DMS79 (cell line): Measurements from ENCODE around the gene FOXP1.

Experiments
- DNase-seq: peaks from one replicate; lab custom pipeline; 2025; lab: John Stamatoyannopoulos, UW

The FOXP1 gene

DNA sequence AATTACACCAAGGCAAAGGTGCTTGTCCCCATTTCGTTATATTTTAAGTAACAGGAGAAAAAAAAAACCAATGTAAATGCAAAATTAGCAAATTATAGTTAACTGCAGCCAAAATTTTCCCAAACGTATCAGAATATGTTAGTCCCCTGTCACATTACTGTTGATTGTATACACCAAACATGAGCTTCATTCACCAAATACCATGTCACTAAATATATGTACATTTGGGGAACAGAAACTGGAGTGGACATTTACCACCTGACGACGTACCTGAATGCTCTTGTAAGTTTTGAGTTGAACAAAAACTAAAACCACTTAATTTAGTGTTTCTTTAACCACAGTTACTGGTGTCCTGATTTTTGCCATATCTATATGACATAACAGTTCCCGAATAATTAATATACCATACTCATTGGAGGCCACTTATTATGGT is 3.3 kb upstream of the FOXP1 start:
- no peak for DNase-seq

DNA sequence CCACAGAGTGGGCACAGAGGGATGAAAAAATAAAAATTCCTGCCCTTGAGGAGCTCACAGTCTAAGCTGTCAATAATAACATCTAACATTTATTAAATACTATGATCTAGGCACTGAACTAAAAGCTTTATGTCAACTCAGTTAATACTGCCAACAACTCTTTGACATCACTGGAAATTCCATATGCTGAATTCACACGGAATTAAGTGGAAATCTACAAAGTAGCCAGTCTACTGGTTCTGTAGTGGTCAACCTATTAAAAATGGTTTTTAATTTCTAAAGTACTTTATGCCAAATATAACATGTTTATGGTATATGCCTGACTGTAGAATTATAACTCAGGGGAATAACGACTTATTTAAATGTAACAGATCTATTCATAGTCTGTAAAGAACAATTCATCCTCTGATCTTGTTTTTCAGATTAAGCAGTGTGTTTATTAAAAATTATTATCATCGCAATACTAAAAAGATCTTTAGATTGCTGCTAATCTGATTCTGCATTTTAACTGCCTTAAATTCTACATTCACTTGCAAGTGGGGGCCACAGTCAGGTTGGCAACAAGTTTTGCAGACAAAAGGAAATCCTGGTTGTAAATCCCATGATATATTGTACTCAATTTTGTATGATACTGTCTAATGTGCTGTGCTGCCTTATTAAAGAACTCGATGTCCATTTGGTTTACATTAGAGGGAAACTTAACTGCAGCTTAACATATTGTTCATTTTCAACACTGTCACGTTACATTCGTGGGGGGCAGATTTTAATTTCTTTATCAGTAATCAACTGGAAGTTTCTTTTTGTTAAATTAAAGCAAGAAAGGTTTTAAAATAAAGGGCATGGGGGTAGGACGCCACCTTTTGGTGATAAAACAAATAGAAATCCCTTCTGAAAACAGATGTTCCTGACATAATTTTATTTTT is 2.6 kb upstream of the FOXP1 start:
- no peak for DNase-seq

DNA sequence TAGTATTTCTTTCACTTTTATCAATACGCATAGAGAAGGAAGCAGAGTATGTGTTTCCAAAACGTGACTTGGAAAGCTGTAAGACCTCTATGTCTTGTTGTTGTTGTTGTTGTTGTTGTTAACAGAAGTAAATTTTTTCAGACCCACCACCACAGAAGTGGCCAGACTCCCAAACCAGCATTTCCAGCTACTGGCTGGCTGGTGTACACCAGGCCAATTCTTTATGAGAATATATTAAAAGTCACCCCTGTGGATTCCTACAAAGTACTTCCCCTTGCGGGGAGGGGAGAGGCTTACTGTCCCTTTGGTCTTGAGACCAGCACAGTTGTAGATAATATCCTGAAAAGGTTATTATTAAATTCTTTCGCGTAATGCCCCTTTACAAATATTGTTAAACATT is 1.6 kb upstream of the FOXP1 start:
- DNase-seq = no peak

DNA sequence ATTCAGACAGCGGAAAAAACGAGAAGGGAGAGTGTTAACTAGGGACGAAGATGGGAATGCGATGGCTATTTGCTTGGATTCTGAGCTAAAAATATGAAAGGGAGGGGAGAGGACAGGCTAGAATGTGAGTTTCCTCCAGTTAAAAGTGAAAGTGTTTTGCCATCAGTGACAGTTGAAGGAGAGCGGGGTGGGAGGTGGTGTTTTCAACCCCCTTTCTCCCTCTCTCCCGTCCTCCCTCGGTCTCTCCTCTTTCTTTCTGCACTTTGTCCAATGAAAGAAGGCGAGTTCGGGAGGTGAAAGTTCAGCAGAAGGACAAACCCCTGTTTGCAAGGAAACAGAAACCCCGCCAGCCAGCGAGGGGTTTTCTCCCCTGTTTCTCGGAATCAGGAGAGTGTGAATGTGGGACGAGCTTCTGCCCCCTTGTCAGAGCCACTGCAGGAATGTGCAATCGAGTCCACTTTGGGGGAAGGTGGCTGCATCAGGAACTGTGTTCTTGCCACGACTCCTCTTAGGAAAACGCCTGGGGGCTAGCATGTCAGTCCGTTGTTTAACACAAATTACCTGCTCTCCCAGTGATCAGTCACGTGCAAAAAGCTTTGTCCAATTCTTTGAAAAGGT is 975 bp upstream of the FOXP1 start:
- DNase-seq = no peak

DNA sequence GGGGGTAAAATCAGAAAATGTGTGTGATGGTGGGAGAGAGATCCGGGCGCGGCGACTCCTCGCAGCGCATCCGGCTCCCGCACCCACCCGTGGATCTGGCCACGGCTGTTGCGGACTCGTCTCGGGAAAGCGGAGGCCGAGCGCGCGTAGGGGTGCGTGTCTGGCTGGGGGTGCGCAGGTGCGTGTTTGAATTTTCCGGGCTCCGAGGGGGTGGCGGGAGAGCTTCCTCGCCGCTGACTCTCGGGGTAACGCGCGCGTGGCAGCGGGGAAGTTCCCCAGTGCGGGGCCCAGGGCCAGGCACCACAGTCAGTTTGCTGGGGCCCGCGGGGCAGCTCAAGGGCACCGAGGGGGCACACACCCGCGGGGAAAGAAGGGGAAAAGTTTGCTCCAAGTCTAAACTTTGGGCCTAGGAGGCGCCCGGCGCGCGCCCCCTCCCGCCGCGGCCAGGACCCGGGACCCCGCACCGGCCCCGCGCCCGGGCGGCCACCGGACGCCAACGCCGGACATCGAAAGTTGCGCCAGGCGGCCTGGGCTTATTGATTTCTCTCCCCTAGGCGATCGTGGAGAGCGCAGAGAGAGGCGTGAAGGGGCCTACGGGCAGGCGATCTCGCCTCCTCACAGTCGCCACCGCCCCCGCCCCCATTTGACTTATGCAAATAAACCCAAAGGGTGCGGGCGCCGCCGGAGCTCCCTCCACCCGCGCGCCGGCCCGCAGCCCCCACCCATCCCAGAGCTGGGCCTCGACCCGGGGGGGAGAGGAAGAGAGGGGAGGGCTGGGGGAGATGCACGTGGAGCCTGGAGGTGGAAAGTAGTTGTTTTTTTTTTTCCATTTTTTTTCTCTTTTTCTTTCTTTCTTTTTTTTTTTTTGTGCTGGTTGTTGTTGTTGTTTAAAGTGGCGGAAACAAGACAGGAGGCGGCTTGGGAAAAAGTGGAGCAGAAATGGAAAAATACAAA is 639 bp downstream of the FOXP1 start:
- no peak for DNase-seq

DNA sequence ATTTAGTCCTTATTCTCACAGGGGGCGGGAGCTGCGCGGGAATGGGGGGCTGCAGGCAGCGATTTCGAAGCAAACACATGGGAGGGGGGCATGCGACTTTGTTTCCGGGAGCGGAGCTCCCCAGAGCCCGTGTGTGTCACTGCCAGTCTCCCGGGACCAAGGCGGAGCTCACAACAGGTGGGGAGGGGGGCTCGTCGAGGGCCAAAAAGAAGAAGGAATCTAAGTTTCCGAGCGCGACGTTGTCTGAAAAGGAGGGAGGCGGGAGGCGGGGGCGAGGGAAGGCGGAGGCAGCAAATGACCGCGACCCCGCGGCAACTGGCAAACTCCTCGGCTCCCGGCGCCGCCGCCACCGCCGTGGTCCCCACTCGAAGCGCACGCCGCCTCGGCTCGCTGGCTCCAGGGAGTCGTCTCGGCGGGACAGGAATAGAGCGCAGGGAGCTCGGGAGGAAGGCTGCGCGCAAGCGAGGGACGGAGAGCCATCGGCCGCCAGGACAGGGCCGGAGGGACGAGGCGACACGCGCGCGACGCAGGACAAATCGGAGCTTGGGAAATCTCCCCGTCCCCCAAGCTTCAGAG is 1.4 kb downstream of the FOXP1 start:
- DNase-seq = no peak

DNA sequence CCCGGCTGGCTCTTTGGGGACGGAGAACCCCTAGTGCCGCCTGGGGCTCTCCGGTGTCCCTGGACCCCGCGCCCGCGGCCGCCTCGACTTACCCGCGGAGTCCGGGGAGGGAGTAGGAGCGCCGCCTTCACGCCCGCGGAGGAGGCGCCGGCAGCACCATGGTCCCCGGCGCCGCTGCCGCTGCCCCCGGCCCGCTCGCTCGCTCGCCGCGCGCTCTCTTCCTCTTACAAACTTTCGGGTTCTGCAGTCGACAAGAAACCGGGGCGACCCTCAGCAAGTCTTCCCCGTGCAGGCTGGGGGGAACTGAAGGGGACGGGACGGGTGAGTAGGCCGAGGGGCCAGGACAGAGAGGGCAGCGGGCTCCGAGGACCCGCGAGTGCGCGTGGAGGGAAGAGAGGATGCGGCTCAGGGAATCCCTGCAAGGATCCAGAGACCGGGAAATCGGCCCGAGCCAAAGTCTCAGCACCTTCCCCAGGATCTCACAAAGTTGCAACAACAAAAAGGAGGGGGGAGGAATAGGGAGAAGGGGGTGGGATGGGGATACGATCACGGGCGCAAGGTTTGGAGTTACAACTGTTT is 2.0 kb downstream of the FOXP1 start:
- no peak for DNase-seq

DNA sequence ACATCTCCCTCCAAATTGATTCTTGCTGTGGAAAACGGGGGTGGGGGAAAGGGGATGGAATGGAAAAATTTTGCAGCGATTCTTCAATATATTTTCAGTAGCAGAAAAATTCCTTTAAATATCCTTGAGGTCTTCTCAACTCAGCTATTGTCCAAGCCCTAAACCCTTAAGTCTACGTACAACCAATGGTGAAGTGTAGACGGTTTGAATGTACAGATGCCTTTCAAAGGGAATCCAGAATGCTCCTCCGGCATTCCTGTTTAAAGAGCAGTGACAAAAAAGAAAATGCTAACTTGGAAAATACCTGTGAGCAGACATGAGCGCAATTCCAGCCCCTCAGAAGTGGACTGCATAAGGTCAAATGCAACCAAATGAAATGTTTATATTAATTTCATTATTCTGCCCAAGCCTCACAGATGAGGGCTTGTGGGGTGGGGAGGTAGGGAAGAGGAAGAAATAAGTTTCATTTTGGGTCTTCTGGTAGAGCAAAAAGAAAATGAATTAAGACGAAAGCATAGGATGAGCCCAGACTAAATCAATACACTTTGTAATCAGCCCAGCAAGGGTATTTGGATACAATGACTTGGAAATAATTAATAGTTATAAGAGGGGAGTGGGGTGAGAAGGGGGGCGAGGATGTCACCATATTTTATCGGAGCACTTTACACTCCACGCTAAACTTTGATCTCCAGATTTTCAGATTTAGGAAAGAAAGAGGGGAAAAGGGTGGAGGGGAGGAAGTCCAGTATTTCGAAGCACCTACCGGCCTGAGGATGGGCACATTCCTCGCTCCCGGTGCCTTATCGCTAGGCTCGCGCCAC is 2.7 kb downstream of the FOXP1 start:
- no peak for DNase-seq

DNA sequence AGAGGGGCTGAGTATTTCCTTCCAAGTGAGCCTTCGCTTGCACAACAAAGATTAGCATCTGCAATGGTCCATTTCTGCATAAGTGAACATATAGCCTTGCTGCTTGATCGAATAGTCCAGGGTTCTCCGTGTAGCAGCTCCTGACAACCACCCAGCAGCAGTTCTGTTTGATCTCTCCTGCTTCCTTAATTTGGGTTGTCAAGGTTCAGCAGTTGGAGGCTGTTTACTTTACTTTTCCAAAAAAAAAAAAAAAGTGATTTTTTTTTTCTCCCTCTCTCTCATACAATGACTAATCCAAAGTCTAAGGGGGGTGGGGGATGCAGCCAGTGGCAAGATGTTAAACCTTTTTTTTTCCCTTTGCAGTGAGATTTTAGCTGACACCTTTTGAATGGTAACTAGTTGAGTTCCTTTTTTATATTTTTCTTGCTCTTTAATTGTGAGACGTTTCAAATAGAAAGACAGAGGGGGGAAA is 3.6 kb downstream of the FOXP1 start:
- no peak for DNase-seq

DNA sequence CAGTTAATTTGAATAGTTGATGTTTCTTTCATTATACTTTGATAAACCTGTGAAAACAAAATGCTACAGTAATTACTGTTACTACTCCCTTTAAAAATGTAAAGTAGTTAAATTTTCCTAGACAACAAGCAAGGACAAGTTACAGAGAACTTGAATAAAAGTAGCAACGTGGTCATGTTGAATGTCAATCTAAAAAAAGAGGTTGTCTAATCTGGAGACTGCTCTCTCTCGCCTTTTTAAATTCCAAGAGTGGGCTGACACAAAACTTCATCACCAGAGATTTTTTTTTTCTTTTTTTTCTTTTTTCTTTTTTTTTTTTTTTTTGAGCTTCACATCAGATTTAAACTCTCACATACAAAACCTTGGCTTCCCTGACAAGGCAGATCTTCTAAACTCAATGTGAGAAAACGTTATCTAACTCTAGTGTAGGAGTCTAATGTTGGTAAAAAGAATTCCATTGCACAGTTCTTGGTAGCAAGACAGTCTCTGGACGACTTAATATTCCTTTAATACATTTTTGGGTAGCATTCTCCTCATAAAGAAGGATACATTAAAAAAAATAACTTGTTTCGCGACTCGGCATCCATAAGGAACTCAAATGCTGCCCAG is 4.1 kb downstream of the FOXP1 start:
- no peak for DNase-seq

DNA sequence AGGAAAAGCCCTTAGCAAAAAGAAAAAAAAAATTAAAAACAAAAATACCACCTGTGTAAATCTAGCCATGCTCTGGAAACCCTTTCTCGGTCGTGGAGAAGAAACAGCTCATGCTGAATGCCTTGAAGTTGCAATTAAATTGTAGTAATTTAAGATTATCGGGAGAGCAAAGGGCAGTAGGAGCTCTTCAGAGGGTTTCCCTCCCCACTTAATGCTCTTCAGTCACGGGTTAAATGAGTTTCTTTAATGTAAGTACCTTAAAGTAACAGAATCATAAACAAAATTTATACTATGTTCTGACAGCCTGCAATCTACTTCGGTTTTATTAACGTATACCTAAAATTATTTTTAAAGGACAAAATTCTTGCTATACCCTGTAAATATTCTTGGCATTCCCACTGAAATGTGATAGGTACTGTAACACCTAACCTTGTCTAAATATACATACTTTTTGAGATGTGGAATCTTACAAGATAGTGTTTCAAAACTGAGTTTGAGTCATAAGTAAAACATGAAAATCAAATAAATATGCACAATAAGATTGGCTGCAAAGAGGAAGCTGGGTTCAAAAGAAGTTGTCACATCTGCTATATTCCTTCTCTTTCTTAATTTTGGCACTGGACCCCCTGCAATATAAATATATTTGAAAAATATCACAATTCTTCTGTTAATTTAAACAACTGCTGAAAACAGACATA is 5.3 kb downstream of the FOXP1 start:
- DNase-seq = no peak

DNA sequence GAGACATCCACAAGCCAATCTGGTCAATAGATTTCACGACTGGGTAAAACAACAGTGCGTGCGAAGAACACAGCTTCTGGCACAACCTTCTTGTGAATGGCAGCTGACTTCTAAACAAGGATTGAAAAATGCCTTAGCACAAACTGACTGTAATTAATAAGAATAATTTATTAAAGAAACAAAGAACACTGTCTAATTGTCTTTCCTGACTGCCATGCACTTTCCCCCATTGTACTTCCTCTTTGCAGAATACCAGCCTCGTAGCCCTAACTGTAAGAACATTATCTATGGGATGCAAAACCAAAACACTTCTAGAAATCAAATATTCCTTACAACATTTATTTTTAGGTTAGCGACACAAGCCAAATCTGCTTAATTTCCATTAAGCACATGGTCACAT is 6.5 kb downstream of the FOXP1 start:
- no peak for DNase-seq

DNA sequence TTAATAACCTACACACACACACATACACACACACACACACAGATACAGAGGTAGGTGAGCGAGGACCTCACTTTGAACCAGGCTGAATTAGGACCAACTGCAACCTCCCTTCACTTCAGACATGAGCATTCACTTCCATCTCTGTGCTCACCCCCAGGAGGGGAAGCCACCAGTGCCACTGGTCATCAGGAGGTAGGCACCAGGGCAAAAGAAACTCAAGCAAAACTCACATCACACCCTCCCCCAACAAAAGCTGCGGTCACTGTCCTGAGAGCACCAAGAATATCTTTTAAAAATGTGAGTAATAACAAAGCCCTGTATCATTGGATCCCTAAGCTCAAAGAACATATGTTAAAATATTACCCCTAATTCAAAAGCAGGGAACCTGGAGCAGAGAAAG is 8.1 kb downstream of the FOXP1 start:
- no peak for DNase-seq

DNA sequence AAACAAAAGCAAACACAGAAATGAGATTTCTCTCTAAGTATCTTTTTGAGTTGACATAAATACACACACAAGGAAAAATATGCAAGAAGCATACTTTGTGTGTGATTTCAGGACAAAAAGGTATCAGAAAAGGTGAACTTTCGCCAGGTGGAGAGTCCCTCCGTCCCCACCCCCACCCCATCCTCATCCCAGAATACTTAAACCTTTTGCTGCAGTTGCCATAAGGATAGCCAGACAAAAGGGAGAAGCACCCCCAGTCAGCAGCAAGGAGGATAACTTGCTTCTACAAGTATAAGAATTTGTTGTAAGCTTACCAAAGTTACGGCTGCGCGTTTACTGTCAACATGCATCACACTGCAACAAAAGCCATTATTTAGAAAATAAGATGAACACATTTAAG is 10.3 kb downstream of the FOXP1 start:
- no peak for DNase-seq

DNA sequence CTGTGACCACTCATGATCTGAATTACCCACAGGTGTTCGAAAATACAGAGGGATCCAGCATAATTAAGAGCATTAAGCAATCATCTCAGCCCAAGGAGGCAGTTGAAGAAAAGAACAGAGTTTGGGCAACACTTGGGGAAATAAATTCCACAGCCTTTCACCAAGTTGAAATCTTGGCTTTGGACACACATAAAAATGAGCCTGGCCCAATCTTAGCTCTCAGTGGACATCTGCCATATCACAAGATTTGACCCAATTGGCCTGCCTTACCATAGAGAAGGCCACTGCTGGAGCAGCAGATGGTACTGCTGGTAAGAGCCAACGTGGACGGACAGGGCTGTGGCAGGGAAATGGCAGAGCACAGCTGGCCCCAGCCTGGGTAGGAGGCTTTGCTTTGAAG is 13.0 kb downstream of the FOXP1 start:
- no peak for DNase-seq

DNA sequence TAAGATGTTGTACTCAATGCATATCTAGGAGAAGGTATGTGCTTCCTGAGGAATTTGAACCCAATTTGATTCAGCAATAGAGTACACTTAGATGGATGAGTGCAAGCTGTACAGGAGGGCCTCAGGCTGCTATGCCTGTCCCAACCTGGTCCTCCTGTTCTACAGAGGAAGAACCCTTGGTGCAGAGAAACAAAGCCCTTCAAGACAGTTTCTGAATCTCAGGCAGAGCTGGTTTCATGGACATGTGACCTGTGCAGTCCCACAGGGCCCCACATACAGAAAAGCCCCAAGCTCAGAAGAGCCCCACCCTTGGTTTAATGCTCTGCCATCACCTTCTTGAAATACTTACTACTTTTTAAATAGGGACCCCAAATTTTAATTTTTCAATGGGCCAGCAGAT is 15.3 kb downstream of the FOXP1 start:
- DNase-seq = no peak

DNA sequence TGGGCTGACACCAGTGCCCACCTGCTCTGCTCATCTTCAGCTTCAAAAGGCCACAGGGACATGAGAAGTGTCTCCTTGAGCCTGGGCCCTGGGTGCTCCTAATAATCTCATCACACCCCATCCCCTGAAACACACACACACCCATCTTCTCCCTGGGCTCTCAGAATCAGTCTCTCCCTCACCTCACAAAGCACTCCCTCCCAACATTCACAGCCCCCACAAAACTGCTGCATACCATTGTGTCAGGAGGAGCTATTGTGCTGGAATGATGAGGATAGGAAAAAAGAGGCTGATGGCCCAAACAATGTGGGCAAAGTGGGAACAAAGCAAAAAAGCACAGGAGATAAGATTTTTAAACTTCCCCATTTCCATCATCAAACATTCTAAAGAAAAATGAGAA is 16.8 kb downstream of the FOXP1 start:
- no peak for DNase-seq

DNA sequence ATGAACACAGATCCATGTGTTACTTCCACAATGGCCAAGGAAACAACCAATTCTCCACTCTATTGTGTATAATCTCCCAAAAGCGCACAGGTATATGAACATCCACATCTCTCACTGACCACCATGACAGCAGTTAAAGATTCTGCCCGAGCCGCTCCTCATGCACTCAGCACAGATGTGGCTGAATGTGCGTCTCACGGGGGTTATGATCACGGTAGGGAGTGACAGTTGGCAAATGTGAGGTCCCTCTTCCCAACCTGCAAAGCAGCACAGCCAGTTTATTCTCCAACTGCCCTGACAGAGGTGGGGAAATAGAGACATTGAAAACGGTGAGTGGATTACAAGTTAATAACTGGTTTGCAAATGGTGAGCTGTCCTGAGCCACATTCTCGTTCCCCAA is 17.6 kb downstream of the FOXP1 start:
- DNase-seq = no peak

DNA sequence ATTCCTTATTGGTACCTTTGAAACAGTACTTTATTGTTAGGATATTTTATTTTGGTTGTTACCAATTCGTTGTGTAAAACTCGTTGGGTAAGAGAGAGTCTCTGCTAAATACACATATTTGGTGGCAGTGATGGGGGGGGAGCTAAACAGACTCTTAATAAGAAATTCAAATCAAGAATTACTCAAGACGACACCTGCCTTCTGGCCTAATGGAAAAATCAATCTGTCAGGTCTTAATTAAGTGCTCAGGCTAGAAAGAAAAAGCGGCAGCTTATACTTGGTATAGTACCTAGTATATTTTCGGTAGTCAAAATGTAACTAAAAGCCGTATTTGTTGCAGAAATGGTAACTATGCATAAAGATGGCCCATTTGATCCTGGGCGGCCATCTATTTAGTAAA is 18.2 kb downstream of the FOXP1 start:
- DNase-seq = no peak

DNA sequence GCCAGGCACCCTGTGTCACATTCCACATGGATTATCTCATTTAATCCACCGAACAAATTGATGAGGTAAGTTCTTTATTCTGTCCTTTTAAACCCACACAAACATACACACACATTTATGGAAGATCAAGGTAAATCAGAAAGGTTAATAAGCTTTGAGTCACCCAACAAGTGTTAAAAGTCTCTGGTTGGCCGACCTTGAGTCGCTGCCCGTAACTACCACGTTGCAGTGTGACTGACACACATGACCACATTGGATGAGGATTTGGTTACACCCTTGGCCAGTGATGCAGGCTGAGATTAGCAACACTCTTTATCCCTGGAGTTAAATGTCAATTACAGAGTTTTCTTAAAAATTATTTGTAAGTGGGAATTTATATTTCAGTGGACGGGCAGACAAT is 19.2 kb downstream of the FOXP1 start:
- no peak for DNase-seq
